Cerebellar nuclear complex (tissue), 1 donor: ENCODE measurements around the gene DEFB132.

Experiments
- DNase-seq, 2 experiments: peaks; one replicate each; lab custom pipeline; 2025; lab: John Stamatoyannopoulos, UW

Gene DEFB132

DNA sequence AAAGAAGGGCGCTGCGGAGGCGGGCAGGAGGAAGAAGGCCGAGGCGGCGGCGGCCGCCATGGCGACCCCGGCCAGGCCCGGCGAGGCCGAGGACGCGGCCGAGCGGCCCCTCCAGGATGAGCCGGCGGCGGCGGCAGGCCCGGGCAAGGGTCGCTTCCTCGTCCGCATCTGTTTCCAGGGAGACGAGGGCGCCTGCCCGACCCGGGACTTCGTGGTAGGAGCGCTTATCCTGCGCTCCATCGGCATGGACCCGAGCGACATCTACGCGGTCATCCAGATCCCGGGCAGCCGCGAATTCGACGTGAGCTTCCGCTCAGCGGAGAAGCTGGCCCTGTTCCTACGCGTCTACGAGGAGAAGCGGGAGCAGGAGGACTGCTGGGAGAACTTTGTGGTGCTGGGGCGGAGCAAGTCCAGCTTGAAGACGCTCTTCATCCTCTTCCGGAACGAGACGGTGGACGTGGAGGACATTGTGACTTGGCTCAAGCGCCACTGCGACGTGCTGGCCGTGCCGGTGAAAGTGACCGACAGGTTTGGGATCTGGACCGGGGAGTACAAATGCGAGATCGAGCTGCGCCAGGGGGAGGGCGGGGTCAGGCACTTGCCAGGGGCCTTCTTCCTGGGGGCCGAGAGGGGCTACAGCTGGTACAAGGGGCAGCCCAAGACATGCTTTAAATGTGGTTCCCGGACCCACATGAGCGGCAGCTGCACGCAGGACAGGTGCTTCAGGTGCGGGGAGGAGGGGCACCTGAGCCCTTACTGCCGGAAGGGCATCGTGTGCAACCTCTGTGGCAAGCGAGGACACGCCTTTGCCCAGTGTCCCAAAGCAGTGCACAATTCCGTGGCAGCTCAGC is 40.6 kb downstream of the DEFB132 start:
- no peak for DNase-seq

DNA sequence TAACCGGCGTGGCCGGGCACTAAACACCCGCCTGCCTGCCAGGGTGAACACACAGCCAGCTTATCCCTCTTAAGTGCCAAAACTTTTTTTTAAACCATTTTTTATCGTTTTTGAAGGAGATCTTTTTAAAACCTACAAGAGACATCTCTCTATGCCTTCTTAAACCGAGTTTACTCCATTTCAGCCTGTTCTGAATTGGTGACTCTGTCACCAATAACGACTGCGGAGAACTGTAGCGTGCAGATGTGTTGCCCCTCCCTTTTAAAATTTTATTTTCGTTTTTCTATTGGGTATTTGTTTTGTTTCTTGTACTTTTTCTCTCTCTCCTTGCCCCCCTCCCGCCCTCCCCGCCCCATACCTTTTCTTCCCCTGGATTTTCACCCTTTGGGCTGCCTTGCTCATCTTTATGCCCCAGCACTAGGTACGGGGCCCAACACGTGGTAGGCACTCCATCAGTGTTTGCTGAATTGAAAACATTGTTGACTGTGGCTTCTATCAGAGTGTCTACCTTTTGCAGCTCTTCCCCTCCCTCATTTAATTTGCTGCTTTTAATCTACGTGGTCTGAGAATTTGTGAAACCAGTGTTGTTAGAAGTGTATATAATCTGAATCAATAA is 41.4 kb downstream of the DEFB132 start:
- DNase-seq, result no peak

DNA sequence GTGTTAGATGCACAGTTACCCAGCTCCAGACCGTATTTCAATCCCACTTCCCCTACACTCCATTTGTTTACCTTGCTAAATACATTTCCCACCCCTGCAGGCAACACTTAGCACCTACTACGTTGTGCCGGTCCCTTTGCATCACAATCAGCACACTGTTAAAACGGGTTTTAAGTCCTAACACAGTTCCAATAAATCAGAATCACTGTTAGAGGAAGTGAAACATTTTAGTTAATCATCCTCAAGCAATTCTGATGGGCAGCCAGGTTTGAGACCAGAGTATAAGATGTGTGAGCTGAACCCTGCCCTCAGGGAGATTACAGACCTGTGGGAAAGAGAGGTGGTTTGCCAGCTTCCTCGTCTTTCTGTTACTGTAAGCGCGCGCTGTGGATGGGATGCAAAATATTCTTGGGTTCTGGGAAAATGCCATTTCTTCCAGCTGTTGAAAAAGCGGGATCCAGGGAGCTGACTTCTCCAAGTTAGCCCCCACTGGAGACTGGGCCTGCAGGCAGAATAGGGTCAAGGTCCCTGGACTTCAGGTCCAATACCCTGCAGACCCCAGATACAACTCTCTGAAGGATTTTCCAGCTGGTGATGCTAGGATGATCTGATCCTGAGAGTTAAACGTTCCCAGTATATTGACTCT is 42.9 kb downstream of the DEFB132 start:
- no peak for DNase-seq

DNA sequence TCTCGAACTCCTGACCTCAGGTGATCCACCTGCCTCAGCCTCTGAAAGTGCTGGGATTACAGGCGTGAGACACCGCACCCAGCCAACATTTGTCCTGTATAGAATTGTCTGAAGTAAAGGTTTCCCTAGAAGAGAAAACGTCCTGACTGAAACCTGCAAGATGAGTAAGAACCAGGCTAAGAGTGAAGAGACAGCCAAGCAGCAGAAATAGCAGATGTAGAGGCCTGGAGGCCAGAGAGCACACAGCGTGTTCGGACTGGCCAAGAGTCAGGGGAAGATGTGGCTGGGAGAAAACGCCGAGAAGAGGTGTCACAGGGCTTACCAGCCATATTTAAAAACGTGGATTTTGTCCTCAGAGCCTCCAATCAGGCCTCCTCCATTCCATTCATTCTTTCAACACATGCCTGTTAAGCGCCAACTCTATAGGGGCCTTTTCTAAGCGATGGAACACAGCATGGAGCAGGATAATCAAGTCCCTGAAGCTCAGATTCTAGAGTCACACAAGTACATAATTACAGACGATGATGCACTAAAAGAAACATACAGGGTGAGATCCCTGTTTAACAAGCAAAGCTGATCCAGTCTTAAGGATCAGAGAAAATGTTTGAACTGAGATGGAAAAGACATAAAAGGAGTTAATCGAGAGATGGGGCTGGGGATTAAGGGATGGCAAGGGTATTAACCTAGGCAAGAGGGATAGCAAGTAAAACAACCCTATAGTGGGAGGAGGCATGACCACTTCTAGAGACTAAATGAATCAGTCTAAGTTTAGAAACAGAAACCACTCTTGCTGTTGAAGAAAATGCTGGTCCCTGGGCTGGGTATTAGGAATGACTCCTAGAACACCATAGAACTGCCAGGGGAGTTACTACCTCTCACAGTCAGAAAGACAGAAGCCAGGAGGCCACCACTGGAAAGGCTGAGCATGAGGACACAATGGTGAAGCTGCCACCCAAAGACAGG is 44.6 kb downstream of the DEFB132 start:
- no peak for DNase-seq

DNA sequence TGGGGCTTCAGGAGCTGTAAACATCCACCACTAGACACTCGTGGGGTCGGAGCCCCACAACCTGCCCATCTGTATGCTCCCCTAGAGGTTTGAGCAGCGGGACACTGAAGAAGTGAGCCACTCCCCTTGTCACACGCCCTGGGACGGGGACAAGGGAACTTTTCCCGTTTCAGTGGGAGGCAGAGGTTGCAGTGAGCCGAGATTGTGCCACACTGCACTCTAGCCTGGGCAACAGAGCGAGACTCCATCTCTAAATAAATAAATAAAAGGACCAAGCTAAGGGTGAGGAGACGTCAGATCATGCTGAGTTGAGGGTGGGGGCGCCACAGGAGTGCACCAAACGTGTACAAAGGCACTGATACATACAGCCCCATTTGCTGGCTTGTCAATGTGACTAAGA is 48.2 kb downstream of the DEFB132 start:
- DNase-seq, result no peak

DNA sequence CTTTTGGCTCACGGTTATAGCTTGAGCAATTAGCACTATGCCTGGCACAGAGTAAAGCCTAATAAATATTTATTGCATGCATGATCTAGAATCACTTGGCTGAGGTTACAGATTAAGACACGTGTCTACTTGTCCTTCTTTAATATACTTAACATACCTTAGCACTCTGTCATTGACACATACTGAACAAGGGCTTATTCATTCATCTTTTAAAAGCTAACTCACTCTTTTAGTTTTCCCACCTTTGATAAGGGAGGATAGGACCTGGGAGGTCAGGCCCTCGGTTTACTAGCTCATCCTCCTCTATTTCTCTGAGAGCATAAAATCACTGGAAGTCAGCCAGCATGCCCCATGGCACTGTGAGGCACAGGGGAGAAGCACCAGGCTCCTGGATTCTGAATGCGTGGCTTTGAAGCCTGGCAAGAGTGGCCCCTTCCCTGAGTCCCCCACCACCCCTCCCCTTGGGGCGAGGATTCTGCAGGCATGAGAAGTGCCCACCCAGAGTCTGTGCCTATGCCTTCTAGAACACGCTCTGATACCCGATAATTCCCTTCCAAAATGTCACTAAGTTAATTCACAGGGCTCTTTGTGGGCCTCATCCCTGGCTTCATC is 51.0 kb downstream of the DEFB132 start:
- DNase-seq, result no peak

DNA sequence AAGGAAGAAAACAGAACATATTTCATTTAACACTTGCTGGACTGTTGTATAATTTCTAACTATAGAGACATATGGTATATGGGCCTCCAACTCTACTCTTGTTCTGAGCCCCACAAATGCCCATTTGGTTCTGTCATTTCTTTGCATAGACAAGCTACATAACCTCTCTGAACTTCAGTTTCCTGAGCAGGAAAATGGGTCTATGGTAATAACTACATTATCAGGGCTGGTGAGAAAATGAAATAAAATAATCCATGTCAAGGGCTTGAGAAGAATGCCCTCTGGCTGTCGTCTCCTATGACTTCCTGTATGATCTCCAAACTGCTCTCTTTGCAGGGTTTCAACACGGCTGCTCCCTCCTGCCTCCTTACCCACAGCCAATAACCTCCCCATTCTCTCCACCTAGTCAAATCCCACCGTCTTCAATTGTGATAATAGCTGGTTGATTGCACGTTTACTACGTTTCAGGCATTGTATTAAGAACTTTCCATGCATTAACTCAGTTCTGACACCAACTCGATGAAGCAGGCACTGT is 51.8 kb downstream of the DEFB132 start:
- no peak for DNase-seq

DNA sequence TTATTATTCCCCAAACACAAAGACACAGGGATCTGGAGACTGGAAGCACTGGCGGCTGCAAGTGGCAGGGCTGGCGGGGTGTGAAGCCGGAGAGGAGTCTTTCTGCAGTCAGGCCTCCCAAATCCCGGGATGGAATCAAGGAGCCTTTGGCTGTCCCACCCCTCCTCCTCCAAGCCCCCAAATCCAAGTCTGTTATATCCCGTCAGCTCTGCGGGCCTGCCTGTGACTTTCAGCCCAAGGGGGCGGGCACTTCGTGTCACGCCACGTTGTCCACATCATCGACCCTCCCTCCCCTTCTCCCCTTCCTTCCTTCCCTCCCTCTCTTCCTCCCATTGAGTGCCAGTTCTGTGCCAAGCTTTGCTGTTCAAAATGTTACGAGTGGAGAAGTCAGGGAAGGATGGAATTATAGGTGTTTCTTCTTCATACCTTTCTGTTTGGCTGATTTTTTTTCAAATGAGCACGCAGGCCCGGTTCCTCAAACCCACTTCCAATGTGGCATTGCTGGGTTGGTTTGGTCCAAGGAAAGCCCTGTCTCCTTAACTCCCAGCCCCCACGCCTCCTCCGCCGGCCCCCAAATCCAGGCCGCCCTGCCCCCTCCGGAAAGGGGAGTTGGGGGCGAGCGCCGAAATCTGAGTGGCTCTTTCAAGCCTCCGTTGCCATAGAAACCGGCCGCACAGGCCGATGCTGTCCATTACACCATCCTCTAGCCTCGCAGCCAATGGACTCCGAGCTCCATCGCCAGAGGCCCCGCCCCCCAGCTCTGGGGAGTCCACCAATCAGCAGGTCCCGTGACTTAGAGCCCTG is 52.5 kb downstream of the DEFB132 start:
- peak; percentile 97 to 98 for DNase-seq

DNA sequence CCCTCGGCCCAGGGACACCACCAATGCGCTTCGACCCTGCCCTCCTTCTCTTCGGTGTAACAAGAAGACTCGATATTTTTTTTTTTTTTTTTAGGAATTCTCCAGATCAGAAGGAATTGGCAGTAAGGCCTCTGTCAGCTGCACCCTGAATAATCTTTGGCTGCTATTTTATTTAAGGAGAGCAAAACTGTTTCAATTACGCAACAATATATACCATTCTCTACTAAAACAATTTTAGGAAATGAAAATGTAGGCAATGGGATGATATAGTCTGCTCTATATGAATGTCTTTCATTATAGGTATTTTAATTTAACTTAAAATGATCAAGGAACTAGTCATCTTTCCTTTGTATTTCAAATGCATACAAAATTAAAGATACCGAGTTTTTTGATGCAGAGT is 53.1 kb downstream of the DEFB132 start:
- no peak for DNase-seq
